Measurements from ENCODE around the gene PBX3.

DNA sequence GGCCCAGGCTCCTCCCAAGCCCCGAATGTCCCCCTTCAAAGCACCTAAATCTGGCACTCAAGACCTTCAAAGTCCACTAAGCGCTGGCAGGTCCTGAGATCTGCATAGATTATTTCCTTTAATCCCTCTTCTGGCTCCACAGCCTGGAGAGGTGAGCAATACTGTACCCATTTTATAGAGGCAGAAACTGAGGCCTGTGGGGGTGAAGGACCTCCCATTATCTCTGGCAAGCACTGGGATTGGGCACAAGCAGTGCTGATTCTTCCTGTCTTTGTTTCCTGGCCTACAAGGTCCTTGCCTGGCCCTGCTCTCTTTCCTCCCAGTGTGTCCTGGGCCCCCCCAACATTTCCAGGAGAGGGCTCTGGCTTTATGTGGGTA is 252.3 kb downstream of the PBX3 start:
- TF ChIP-seq TAF1 (IDR thresholded peaks at IDR 0.05; ENCODE audit: borderline replicate concordance, low read depth, low read length) = no peak
- no peak for TF ChIP-seq POLR2A (IDR thresholded peaks at IDR 0.05; ENCODE audit: low read depth, low read length)
